ENCODE results near the gene GTF3C1. TPM values are rescaled to one million over a fixed set of nuclear protein-coding genes. Genes with fewer than 3 reads are reported as not detected.
A peak's percentile ranks its signal among the peaks of the same experiment; 100 is the strongest.
"Not testable (repeated sequence)": the region's sequence is repeated elsewhere in the genome, so short reads cannot be mapped to it uniquely, and the experiment has no call there.

Gene GTF3C1
- total RNA-seq, 1 donor from 2014 or later, result 106 TPM

GRCh38 chr16:27458258-27458657, 91.5 kb downstream of the GTF3C1 start:
- Mint-ChIP-seq H3K27ac (ENCODE audit: unreplicated experiment) (no peak overlapping the region), H3K9me3 (ENCODE audit: unreplicated experiment) (peaks cover under 1% of the 10 kb centered on the region)

GRCh38 chr16:27457605-27457900, 92.2 kb downstream of the GTF3C1 start:
- H3K4me1 Mint-ChIP-seq (ENCODE audit: low read depth, unreplicated experiment); H3K9me3 Mint-ChIP-seq (ENCODE audit: unreplicated experiment); H3K36me3 Mint-ChIP-seq (ENCODE audit: unreplicated experiment); H3K27ac Mint-ChIP-seq (ENCODE audit: unreplicated experiment); H3K4me3 Mint-ChIP-seq (ENCODE audit: unreplicated experiment); DNase-seq; H3K27me3 Mint-ChIP-seq (ENCODE audit: unreplicated experiment): not testable (repeated sequence)

More at GRCh38 chr16:27458258-27458657, 91.5 kb downstream of the GTF3C1 start:
- H3K36me3 Mint-ChIP-seq (ENCODE audit: unreplicated experiment), result no peaks in the 10 kb centered on the region
- no peak for DNase-seq
- no peak overlapping the region for H3K4me3 Mint-ChIP-seq (ENCODE audit: unreplicated experiment)
- TF ChIP-seq CTCF (IDR thresholded peaks at IDR 0.05; ENCODE audit: partially characterized antibody, unreplicated experiment), result no peak
- peaks cover 2% of the 10 kb centered on the region for H3K4me1 Mint-ChIP-seq (ENCODE audit: low read depth, unreplicated experiment)
- peaks cover 2% of the 10 kb centered on the region for H3K27me3 Mint-ChIP-seq (ENCODE audit: unreplicated experiment)

- H3K4me1 Mint-ChIP-seq (ENCODE audit: low read depth, unreplicated experiment), result peaks cover 2% of the 10 kb centered on the region
- no peaks in the 10 kb centered on the region for H3K36me3 Mint-ChIP-seq (ENCODE audit: unreplicated experiment)
- no peak overlapping the region for H3K27ac Mint-ChIP-seq (ENCODE audit: unreplicated experiment)
- no peak for TF ChIP-seq CTCF (IDR thresholded peaks at IDR 0.05; ENCODE audit: partially characterized antibody, unreplicated experiment)
- no peak overlapping the region for H3K4me3 Mint-ChIP-seq (ENCODE audit: unreplicated experiment)
- H3K9me3 Mint-ChIP-seq (ENCODE audit: unreplicated experiment), result peaks cover 5% of the 10 kb centered on the region
- no peak for DNase-seq
- peaks cover 7% of the 10 kb centered on the region for H3K27me3 Mint-ChIP-seq (ENCODE audit: unreplicated experiment)
These were observed 94.0 kb downstream of the GTF3C1 start for GRCh38 chr16:27455700-27456099.

GRCh38 chr16:27453494-27453825, 96.3 kb downstream of the GTF3C1 start:
- Mint-ChIP-seq H3K27me3 (ENCODE audit: unreplicated experiment) (peaks cover 7% of the 10 kb centered on the region), H3K9me3 (ENCODE audit: unreplicated experiment) (peaks cover 7% of the 10 kb centered on the region), H3K36me3 (ENCODE audit: unreplicated experiment) (no peaks in the 10 kb centered on the region), H3K4me1 (ENCODE audit: low read depth, unreplicated experiment) (peaks cover 2% of the 10 kb centered on the region), H3K4me3 (ENCODE audit: unreplicated experiment) (no peak overlapping the region), H3K27ac (ENCODE audit: unreplicated experiment) (peak overlapping the region; percentile 56)
- TF ChIP-seq CTCF (IDR thresholded peaks at IDR 0.05; ENCODE audit: partially characterized antibody, unreplicated experiment), result no peak
- DNase-seq, result no peak

GRCh38 chr16:27452569-27453493, 96.9 kb downstream of the GTF3C1 start:
- Mint-ChIP-seq H3K27me3 (ENCODE audit: unreplicated experiment) (peaks cover 7% of the 10 kb centered on the region), H3K4me3 (ENCODE audit: unreplicated experiment) (no peak overlapping the region), H3K9me3 (ENCODE audit: unreplicated experiment) (peaks cover 10% of the 10 kb centered on the region), H3K4me1 (ENCODE audit: low read depth, unreplicated experiment) (peaks cover 2% of the 10 kb centered on the region), H3K36me3 (ENCODE audit: unreplicated experiment) (peaks cover 4% of the 10 kb centered on the region), H3K27ac (ENCODE audit: unreplicated experiment) (peak overlapping the region; percentile 56)
- DNase-seq, result no peak
- TF ChIP-seq CTCF (IDR thresholded peaks at IDR 0.05; ENCODE audit: partially characterized antibody, unreplicated experiment), result no peak
